ENCODE data around the gene EFHC1. TPM values are rescaled to one million over a fixed set of nuclear protein-coding genes. Genes with fewer than 3 reads are reported as not detected.

Gene EFHC1
- total RNA-seq, 2 experiments from 2014 or later: 3.4 to 4.8 TPM

GRCh38 chr6:52482903-52483670 lies 62.9 kb downstream of the EFHC1 start:
- no peaks in the 10 kb centered on the region for H3K9me3 ChIP-seq (ENCODE audit: control insufficient read depth in 1 of 2, insufficient read depth in 1 of 2, low read length in 2 of 2)
- no peaks in the 10 kb centered on the region for H3K36me3 Mint-ChIP-seq (ENCODE audit: low read depth)
- no peak overlapping the region for H3K27ac Mint-ChIP-seq
- H3K4me1 ChIP-seq (ENCODE audit: insufficient read depth, low read length): no peaks in the 10 kb centered on the region
- CTCF ChIA-PET: no interaction called here
- no peak overlapping the region for H3K4me3 Mint-ChIP-seq
- ATAC-seq (ENCODE audit: poor library complexity): no peak
- H3K4me1 Mint-ChIP-seq (ENCODE audit: low read depth): no peaks in the 10 kb centered on the region
- intact Hi-C loops (cut with DNase I, micrococcal nuclease): no loop called here
- no peak overlapping the region for H3K27ac ChIP-seq (ENCODE audit: low read depth in 1 of 2, low read length in 2 of 2)
- H3K9me3 Mint-ChIP-seq: no peaks in the 10 kb centered on the region
- no peaks in the 10 kb centered on the region for H3K27me3 Mint-ChIP-seq
- POLR2A ChIA-PET: no interaction called here
- H3K36me3 ChIP-seq (ENCODE audit: insufficient read depth, low read length): no peaks in the 10 kb centered on the region
- TF ChIP-seq, protein P1, sequence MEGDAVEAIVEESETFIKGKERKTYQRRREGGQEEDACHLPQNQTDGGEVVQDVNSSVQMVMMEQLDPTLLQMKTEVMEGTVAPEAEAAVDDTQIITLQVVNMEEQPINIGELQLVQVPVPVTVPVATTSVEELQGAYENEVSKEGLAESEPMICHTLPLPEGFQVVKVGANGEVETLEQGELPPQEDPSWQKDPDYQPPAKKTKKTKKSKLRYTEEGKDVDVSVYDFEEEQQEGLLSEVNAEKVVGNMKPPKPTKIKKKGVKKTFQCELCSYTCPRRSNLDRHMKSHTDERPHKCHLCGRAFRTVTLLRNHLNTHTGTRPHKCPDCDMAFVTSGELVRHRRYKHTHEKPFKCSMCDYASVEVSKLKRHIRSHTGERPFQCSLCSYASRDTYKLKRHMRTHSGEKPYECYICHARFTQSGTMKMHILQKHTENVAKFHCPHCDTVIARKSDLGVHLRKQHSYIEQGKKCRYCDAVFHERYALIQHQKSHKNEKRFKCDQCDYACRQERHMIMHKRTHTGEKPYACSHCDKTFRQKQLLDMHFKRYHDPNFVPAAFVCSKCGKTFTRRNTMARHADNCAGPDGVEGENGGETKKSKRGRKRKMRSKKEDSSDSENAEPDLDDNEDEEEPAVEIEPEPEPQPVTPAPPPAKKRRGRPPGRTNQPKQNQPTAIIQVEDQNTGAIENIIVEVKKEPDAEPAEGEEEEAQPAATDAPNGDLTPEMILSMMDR (IDR thresholded peaks at IDR 0.05): no peak
- no peaks in the 10 kb centered on the region for H3K27me3 ChIP-seq (ENCODE audit: control insufficient read depth in 1 of 2, insufficient read depth in 2 of 2, low read length in 2 of 2)
- no peak for DNase-seq
- no peak overlapping the region for H3K4me3 ChIP-seq (ENCODE audit: low read length)

DNA sequence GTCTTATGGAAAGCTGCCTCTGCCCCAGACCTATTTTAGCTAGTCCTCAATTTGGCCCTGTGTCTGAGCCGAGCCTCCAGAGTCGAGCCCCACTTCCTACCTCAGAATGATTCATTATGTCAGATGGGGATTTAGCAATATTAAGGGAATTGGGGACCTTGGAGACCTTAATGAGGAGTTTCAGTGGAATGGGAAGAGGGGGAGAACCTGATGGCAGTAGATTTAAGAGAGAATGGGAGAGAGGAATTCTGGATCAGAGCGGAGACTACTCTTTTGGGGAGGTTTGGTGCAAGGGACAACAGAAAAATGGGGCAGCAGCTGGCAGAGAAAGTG lies 63.5 kb downstream of the EFHC1 start:
- Histone ChIP-seq H3K4me1 (ENCODE audit: insufficient read depth, low read length) (no peaks in the 10 kb centered on the region), H3K27me3 (ENCODE audit: control insufficient read depth in 1 of 2, insufficient read depth in 2 of 2, low read length in 2 of 2) (no peaks in the 10 kb centered on the region), H3K9me3 (ENCODE audit: control insufficient read depth in 1 of 2, insufficient read depth in 1 of 2, low read length in 2 of 2) (no peaks in the 10 kb centered on the region), H3K36me3 (ENCODE audit: insufficient read depth, low read length) (no peaks in the 10 kb centered on the region), H3K27ac (ENCODE audit: low read depth in 1 of 2, low read length in 2 of 2) (no peak overlapping the region), H3K4me3 (ENCODE audit: low read length) (no peak overlapping the region)
- no peaks in the 10 kb centered on the region for H3K36me3 Mint-ChIP-seq (ENCODE audit: low read depth)
- DNase-seq: no peak
- no peaks in the 10 kb centered on the region for H3K4me1 Mint-ChIP-seq (ENCODE audit: low read depth)
- no peak overlapping the region for H3K27ac Mint-ChIP-seq
- CTCF ChIA-PET: no interaction called here
- ATAC-seq (ENCODE audit: poor library complexity): no peak
- intact Hi-C loops (cut with DNase I, micrococcal nuclease): no loop called here
- TF ChIP-seq, protein P1 (IDR thresholded peaks at IDR 0.05): no peak
- H3K4me3 Mint-ChIP-seq: no peak overlapping the region
- POLR2A ChIA-PET: no interaction called here
- no peaks in the 10 kb centered on the region for H3K9me3 Mint-ChIP-seq
- no peaks in the 10 kb centered on the region for H3K27me3 Mint-ChIP-seq

DNA sequence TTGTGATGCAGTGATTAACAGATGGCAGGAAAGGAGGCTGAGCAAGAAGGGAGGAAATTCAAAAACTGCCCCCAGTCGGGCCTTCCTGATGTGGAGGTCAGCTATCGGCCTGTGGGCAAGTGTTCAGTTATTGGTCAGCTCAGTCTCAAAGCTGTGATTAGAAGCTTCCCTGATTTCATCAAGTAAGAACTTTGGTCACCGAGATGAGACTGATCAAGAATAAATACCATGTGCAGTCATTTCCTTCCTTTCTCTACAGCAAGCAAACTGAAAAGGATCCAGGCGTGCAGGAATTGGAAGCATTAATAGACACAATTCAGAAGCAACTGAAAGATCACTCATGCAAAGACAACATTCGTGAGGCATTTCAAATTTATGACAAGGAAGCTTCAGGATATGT lies 69.7 kb downstream of the EFHC1 start:
- H3K9me3 Mint-ChIP-seq: no peaks in the 10 kb centered on the region
- Histone ChIP-seq H3K4me1 (ENCODE audit: insufficient read depth, low read length) (no peaks in the 10 kb centered on the region), H3K9me3 (ENCODE audit: control insufficient read depth in 1 of 2, insufficient read depth in 1 of 2, low read length in 2 of 2) (no peaks in the 10 kb centered on the region), H3K27me3 (ENCODE audit: control insufficient read depth in 1 of 2, insufficient read depth in 2 of 2, low read length in 2 of 2) (no peaks in the 10 kb centered on the region), H3K27ac (ENCODE audit: low read depth in 1 of 2, low read length in 2 of 2) (no peak overlapping the region), H3K36me3 (ENCODE audit: insufficient read depth, low read length) (no peaks in the 10 kb centered on the region), H3K4me3 (ENCODE audit: low read length) (no peak overlapping the region)
- no peaks in the 10 kb centered on the region for H3K4me1 Mint-ChIP-seq (ENCODE audit: low read depth)
- DNase-seq: no peak
- CTCF ChIA-PET: interaction anchor here (1.5 kb wide), 1 partner anchor 9 kb away, joined by 3 read pairs; no protein-coding TSS in a partner anchor
- H3K4me3 Mint-ChIP-seq: no peak overlapping the region
- POLR2A ChIA-PET: no interaction called here
- H3K27ac Mint-ChIP-seq: no peak overlapping the region
- ATAC-seq (ENCODE audit: poor library complexity): no peak
- TF ChIP-seq, protein P1 (IDR thresholded peaks at IDR 0.05): no peak
- H3K36me3 Mint-ChIP-seq (ENCODE audit: low read depth): no peaks in the 10 kb centered on the region
- no peaks in the 10 kb centered on the region for H3K27me3 Mint-ChIP-seq
- intact Hi-C loops (cut with DNase I, micrococcal nuclease): no loop called here
